GM18870 (cell line): ENCODE measurements around the gene CECR2.
"Not testable (repeated sequence)": the region's sequence is repeated elsewhere in the genome, so short reads cannot be mapped to it uniquely, and the experiment has no call there.

Experiments
- ATAC-seq: cut with Tn5 transposase; IDR thresholded peaks from one replicate; pipeline ENCODE4 v1.9.1; 2021; ENCODE audit warnings: moderate library complexity; ENCODE audit not compliant: unreplicated experiment

The CECR2 gene

DNA sequence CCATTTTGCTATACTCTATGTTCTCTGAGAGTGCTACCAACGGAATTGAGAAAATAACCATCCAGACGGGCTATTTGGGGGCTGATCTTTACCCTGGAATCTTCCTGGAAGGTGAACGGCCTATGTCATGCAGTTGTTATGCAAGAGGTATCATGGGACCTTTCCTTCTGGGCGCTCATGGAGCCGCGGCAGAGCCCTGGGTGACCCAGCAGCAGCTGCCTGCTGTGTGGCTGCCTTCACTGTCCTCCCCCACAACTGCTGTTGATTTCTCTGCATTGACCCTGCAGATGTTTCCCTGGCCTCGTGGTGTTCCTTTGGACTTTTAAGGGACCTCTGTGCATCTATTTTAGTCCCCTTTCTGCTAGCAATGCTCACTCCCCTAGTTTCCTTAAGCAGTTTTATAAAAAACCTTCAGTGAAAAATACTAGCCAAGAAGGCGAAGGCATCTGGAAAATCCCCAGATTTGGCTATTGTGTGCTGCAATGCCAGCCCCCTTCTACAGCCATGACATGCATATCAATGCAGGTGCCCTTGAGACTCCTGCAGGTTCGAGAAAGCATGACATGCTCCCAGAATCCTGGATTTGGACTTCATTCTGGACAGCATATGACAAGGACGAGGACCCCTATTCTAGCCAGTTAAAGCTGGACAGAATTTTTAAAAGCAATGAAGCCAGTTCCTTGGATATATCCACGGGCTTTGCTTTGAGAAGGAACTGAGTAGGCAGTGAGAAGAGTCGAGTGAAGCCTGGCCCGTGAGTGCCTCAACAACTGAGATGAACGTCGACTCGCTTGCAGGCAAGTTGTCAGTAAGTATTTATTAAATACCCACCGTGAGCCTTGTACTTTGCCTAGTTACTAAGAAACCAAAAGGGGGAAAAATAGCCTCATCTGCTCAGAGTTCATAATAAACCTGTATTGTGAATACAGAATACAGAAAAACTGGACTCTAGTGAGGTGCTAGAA lies 193.9 kb downstream of the CECR2 start, which contains the start of gene SLC25A18:
TSS of gene SLC25A18 (plus strand) at position 593 of the 965 bp plus-strand sequence. CDS start 16,447 bp downstream, outside the sequence.
- ATAC-seq, result no peak

DNA sequence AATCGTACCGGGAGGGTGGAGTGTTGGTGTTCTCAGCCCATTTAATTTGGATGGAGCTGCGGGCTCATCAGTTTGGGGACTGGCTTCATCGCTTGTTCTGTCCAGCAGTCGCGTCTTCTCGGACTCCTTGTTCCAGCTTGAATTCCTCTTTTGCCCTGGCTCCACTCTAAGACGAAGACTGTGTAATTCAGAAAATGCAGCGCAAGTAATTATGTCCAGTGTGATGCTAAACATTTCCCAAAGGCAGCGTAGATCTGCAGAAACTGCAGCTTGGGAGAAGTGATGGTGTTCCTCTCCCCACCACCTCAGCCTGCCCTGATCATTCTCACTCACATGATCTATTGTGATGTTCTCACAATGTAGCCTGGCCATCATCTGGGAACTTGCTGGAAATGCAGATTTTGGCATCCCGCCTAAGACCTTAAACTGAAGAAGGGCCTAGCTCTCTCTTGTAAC lies 194.7 kb downstream of the CECR2 start:
- no peak for ATAC-seq

DNA sequence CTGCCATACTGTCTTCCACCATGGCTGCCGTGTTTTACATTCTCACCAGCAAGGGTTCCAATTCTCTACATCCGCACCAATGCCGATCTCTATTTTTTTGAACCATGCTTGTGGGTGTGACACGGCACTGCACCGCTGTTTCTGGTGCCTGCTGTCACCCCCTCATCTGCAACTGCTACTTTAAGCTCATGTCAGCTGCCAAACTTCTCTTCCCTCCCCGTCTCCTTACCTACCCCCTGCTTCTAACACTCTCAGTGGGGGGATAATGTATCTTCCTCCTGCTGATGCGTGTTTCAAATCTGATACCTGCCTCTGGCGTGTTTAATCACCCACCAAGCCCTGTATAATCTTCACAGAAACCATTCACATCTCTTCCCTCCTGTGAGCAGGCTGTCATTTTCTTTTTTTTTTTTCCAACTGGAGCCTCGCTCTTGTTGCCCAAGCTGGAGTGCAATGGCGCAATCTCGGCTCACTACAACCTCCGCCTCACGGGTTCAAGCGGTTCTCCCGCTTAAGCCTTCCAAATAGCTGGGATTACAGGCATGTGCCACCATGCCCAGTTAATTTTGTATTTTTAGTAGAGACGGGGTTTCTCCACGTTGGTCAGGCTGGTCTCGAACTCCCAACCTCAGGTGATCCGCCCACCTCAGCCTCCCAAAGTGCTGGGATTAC lies 196.9 kb downstream of the CECR2 start:
- not testable (repeated sequence) for ATAC-seq

DNA sequence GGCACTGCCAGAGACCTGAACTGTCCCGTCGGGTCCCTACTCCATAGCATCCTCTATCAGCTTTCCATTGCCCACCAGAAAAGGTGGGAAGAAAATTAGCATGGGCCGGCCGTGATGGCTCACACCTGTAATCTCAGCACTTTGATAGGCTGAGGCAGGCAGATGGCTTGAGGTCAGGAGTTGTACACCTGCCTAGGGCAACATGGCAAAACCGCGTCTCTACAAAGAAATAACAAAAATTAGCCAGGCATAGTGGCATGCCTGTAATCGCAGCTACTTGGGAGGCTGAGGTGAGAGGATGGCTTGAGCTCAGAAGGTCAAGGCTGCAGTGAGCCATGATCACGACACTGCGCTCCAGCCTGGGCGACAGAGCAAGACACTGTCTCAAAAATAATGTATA lies 197.5 kb downstream of the CECR2 start:
- no peak for ATAC-seq

DNA sequence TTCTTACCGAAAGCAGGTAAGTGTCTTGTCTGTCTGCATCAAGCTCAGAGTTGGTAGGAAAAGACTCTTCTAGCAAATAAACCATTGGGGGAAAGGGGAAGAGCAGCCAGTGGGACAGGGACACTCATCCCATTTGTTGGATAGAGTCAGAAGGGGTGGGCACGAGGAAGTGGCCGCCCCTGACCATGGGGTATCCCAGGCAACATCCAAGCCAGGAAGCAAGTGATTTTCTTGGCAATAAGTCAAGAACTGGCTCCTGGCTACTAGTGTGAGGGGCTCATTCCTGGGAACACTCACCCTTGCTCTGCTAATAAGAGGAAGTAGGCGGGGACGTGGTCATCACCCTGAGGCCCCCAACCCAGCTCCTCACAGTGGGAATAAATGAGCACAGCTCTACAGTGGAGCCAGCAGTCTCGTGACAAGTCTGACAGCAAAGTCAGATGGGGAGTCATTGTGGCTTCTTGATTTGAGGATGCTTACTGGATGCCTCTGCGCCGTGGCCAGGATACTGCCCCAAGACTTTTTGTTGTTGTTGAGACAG lies 200.8 kb downstream of the CECR2 start:
- ATAC-seq, result no peak

DNA sequence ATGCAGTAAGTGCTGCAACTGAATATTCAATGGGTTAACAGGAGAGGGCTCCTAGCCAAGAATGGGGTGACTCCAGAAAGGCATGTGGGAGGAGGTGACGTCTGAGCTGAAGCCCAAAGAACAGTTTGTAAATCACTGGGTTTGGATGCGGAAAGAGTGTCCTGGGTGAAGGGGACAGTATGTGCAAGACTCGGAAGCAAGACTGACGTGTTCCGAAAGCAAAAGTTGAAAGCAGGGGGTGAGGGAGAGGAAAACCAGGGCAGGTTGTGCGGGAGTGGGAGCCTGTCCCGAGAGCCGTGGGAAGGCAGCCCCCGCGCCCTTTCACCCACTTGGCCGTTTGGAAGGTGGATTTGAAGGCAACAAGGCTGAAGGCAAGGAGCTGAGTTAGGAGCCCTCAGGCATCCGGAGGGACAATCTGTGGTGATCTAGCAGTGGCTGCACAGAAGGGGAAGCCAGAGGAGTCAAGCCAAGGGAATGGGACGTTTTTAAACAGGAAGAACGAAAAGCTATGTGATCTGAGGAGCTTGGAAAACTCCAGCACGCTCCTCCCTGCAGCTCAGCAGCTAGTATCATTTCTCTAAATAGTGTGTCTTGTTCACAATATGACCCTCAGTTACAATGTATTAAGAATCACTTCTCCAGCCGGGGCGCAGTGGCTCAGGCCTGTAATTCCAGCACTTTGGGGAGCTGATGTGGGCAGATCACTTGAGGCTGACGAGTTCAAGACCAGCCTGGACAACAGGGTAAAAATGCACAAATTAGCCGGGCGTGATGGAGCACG lies 201.8 kb downstream of the CECR2 start:
- ATAC-seq, result no peak

DNA sequence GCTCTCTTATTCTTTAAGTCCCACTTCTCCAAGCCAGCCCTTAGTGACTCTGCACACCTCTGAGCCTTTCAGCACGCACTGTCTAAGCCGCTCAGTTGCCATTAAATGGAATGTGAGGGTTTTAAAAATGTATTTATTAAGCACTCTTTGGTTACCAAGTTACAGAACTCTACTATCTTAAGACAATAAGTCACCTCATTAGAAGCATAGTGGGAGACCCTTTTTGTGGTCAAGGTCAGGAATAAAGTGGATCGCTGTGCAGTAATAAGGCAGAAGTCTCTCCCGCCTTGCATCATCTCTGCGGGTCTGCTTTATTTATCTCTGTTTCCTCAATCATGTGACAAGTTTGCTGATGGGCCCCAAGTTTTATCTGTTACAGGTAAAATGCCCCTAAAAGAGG lies 205.9 kb downstream of the CECR2 start:
- no peak for ATAC-seq

DNA sequence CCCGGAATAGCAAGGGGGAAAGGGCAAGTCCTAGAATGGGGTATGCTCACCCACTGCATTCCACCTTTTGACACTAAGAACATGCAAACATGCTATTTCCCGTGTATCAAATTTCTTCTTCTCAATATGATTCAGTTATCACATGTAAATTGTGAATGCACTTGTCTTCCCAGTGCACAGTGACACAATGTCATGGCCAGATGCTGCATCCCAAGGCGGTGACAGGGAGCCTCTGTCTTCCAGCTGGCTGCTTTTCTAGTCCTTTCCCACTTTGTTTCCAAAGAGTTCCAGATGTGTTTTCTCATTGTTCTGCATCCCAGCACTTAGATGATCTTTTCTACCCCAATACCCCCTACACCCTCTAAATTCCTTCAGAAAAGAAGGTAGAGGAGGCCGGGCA lies 206.4 kb downstream of the CECR2 start:
- ATAC-seq, result no peak

DNA sequence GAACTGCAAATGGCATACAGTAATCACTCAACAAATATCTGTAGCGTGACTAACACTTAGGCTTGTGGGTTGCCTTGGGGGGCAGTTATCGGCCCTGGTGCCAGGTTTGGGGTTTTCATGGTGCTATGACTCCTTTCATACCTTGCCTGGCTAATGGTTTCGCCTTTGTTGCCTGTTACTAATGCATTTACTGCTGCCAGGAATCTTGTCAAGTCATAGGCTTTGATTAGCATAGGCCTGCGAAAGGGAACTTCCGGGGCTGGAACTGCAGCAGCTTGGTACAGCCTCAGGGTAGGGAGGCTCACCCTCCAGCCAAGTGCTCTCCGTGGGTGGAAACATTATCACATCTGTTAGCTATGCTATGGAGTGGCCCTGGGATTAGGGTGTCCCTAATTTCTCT lies 207.2 kb downstream of the CECR2 start:
- no peak for ATAC-seq

DNA sequence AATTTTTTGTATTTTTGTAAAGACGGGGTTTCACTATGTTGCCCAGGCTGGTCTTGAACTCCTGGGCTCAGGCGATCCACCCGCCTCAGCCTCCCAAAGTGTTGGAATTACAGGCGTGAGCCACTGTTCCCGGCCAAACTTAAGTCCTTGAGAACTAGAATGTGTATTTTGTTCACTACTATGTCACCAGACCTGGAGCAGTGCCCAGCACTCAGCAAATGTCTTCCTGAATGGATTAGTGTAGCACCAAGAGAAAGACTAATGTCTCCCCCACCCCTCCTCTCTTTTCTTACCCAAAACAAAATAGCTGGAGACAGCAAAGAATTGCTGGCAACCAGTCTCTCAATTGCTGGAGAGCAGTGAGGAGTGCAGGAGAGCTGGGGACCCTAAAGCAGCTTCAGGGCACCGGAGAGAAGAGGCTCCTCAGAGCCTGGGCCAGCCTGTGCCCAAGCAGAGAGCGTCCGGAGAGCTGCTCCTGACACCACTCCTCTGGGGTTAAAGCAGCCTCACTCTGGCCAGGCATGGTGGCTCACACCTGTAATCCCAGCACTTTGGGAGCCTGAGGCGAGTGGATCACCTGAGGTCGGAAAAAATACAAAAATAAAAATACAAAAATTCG lies 209.0 kb downstream of the CECR2 start:
- ATAC-seq, result no peak

DNA sequence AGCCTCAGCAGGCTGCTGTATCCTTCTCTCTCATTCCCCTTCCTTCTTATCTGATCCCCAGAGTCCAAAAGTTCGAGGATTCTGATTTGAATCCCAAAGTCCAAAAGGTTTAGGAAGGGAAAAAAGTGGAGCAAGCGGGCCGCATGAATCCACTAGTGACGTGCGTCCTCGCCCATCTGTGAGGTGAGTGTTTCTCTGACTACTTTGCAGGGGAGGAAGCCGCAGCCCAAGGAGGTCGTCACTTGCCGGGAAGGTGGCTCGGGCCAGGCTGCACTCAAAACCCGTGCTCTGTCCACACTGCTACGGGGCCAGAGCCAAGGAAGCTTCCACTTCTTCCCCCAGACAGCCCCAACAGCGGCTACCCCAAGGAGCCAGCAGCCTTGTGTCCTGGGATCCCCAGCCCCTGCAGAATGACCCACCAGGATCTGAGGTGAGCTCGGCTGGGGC lies 210.3 kb downstream of the CECR2 start:
- no peak for ATAC-seq

DNA sequence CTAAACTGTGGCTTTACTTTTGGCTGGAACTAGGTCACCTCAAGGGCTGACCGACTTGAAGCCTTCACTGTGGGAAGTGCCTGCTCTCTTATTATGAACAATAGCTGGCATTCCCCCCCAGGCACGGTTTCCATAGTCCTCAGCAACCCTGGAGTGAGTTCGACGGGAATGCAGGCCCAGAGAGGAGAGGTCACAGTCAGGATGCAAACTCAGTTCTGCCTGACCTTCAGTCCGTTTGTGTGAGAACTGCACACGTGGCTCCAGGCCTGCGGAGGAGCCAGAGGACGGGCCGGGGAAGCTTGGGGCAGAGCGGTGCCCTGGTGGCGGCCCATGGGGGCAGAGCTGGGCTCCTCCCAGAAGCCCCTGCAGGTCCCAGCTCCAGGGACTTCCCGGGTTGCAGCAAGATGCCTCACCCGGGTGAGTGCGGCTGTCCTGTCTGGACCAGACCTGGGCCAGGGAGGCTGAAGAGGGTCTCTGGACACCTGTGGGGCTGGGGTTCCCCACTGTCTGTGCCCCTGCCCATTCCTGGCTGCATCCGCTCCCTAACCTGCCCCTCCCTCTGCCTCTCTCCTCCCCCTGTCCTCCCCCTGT lies 211.3 kb downstream of the CECR2 start:
- ATAC-seq, result no peak

DNA sequence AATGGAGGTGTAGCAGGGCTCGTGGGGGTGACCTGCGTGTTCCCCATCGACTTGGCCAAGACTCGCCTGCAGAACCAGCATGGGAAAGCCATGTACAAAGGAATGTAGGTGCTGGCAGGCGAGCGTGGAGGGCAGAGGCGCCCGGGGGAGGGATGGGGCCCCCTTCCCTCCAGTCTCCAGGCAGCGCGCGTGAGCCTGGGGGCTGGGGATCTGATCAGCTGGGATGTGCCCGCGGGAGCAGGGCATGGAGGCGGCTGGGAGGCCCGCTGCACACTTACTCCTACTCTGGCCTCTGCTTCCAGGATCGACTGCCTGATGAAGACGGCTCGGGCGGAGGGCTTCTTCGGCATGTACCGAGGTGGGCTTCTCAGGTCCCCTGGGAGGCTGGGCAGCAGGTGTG lies 211.8 kb downstream of the CECR2 start:
- ATAC-seq, result no peak

DNA sequence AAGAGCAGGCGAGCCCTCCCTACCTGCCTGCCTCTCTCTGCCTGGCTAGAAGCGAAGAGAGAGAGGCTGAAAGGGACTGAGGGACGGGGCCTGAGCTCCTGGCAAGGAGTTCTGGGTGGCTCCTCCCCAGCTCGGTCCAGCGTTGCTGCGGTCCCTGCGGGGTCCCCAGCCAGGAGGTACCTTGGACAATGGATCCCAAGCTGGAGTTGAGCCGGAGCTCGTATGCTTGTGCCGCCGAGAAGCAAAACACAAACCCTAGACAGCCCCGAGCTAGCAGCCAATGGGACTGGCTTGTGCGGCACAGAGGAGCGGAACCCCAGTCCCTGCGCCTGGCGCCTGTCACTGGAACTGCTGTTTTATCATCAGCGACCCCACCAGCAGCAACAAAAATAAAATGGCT lies 212.4 kb downstream of the CECR2 start:
- no peak for ATAC-seq

DNA sequence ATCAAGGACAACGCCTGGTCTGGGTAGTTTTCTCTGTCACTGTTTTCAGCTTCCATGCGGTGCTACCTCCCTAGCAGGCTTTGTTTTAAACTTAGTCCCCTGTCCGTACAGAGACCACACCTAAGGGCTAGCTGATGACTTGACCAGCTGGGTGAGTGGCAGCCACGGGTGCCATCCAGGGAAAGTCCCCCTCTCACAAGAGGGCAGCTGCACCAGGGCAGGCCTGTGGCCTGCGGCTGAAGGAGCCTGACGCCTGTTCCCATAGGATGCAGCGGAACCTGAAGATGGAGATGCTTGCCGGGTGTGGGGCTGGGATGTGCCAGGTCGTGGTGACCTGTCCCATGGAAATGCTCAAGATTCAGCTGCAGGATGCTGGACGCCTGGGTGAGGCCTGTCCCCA lies 213.9 kb downstream of the CECR2 start:
- ATAC-seq, result no peak

DNA sequence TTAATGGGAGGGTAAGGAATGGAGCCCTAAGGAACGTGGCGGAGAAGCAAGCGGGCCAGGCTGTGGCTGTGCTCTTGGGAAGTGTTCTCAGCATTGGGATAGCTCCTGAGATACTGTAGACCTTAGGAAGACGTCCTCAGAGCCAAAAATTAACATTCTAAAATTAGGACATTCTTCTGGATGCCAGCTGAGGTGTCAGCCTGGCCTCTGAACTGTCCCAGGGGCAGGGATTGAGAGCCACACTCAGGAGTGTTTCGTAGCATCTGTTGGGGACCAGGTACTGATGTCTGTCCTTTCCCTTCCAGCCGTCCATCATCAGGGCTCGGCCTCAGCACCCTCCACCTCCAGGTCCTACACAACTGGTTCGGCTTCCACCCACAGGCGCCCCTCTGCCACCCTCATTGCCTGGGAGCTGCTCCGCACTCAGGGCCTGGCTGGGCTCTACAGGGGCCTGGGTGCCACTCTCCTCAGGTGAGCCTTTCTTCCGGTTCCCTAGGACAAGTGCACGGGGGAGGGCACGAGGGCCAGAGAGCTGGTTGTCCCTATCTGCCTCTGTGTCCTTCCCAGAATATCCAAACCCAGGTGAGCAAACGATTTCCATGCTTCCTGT lies 217.7 kb downstream of the CECR2 start:
- ATAC-seq, result no peak

DNA sequence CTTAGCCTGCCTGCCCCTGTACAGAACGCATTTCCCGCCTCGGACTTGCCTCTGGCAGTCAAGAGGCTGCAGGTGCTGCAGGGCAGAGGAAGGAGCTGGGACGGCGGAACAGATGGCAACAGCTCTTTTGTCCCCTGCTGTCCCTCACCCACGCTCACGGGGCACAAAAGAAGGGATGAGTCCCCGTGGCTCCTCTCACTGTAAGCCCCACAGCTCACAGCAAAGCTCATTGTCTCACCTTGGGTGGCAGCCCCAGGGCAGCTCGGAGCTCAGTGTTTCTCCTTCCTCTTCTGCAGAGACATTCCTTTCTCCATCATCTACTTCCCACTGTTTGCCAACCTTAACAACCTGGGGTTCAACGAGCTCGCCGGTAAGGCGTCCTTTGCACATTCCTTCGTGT lies 218.4 kb downstream of the CECR2 start:
- no peak for ATAC-seq

DNA sequence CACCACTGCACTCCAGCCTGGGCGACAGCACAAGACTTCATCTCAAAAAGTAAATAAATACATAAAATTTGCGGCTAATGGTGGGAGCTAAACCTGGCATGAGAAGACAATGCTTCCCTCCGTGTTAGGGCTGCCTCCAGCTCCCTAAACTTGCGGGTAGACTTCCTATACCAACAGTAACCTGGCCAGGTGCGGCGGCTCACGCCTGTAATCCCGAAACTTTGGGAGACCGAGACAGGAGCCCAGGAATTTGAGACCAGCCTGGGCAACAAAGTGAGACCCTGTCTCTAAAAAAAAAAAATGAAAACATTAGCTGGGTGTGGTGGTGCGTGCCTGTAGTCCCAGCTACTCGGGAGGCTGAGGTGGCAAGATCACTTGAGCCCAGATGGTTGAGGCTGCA lies 219.3 kb downstream of the CECR2 start:
- no peak for ATAC-seq

DNA sequence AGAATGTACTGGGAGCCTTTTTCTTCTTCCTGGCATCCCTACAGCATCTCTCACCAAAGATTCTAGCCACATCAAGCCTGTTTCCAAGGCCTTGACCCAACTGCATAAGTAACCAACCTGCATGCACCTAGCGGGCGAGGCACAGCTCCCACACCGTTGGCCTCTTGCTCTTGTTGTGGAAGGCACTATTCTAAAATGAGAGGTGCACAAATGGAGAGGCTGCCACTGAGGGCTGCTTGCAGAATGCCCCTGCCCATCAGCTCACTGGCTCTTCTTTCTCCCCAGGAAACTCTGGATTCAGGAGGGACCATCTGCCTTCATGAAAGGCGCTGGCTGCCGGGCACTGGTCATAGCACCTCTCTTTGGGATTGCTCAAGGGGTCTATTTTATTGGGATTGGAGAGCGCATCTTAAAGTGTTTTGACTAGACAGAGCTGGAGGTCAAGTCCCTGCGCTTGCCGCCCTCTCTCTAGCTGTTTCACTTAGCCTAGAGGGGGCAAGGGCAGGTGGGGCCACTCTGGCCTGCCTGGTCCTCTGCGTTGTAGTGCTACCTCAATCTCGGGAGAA lies 220.6 kb downstream of the CECR2 start:
- no peak for ATAC-seq
